Ureter (tissue), 1 donor: Measurements from ENCODE around the gene BIRC3. TPM values are rescaled to one million over a fixed set of nuclear protein-coding genes. Genes with fewer than 3 reads are reported as not detected.
"Not testable (repeated sequence)": the region's sequence is repeated elsewhere in the genome, so short reads cannot be mapped to it uniquely, and the experiment has no call there.

ENCODE experiments used
- DNase-seq: peaks from one replicate; pipeline ENCODE4 v3.0.0-alpha.2; 2020; ENCODE audit warnings: low spot score
- total RNA-seq: library from RNA; stranded (reverse); gene quantifications from one replicate; pipeline ENCODE4 v1.2.4, GENCODE V29; 2023
- donor health status: DM: yes; HTN: yes; CAD: no.

The BIRC3 gene
- total RNA-seq, 1 donor from 2014 or later: 15.5 TPM

DNA sequence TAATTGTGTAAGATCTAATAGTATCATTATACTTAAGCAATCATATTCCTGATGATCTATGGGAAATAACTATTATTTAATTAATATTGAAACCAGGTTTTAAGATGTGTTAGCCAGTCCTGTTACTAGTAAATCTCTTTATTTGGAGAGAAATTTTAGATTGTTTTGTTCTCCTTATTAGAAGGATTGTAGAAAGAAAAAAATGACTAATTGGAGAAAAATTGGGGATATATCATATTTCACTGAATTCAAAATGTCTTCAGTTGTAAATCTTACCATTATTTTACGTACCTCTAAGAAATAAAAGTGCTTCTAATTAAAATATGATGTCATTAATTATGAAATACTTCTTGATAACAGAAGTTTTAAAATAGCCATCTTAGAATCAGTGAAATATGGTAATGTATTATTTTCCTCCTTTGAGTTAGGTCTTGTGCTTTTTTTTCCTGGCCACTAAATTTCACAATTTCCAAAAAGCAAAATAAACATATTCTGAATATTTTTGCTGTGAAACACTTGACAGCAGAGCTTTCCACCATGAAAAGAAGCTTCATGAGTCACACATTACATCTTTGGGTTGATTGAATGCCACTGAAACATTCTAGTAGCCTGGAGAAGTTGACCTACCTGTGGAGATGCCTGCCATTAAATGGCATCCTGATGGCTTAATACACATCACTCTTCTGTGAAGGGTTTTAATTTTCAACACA, 6.4 kb downstream of the BIRC3 start:
- DNase-seq: no peak

DNA sequence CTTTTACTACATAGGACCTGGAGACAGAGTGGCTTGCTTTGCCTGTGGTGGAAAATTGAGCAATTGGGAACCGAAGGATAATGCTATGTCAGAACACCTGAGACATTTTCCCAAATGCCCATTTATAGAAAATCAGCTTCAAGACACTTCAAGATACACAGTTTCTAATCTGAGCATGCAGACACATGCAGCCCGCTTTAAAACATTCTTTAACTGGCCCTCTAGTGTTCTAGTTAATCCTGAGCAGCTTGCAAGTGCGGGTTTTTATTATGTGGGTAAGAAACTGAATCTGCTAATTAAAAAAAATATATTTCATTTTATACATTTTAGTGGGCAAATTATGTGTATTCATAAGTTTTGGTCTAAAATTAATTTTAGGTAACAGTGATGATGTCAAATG, 7.8 kb downstream of the BIRC3 start:
- no peak for DNase-seq

DNA sequence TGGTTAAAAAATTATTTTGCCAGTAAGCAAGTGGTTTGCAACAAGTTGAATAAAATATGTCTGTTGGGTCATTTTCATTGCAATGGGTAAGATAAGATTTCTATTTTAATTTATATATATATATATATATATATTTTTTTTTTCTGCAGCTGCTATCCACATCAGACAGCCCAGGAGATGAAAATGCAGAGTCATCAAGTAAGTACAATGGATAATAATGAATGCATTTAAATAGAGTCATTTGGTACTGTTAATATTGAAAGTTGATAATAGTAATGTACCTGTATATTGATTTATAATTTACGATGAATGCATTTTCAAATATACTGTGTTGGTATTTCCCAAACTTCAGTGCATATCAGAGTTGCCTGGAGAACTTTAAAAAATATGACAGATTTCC, 11.5 kb downstream of the BIRC3 start:
- DNase-seq: no peak

DNA sequence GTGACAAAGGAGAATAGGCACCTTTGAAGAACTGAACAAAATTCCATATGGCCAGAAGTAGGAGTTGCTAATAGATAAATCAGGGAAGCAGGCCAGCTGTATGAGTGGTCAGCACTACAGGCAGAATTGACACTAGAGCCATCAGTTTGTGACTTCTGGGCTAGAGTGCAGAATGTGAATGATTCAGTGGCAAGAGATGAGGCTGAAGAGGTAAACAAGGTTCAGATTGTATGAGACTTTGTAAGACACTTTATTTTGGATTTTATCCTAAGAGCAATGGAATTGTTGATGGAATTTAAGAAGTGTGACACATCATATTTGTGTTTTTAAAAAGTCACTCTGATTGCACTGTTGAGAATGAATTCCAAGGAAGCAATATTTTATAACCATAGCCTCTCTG, 12.9 kb downstream of the BIRC3 start:
- DNase-seq: no peak

DNA sequence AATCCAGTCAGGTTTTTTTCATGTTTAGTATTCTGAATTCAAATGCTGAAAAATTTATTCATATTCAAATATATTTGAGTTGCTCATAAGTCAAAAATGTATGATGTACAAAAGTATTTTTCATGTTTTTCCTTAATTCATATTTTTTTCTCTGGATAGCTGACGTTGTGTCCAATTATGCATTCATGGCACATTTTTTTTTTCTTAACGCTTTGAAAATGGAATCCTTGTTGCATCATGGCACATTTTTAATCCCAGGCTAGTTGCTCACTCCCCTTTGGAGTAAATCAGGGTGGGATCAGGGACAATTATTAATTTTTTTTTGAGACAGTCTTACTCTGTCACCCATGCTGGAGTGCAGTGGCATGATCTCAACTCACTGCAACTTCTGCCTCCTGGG, 14.1 kb downstream of the BIRC3 start:
- no peak for DNase-seq

DNA sequence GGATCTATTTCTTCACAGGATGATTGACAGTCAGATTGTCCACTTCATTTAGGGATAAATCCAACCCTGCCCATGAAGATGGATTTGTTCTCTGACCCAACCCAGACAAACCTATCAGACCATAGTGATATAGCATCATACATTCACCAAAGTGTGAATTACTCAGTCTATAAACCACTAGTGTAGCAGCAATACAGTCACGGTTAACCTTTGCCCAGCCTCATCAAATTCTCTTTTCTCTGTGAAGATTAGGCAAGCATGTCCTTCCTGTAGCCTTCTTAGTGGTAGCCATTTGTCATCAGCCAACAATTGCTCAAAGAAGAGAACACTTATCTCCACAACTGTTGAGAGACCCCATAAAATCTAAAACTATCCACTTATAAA, 15.3 kb downstream of the BIRC3 start:
- DNase-seq: no peak

DNA sequence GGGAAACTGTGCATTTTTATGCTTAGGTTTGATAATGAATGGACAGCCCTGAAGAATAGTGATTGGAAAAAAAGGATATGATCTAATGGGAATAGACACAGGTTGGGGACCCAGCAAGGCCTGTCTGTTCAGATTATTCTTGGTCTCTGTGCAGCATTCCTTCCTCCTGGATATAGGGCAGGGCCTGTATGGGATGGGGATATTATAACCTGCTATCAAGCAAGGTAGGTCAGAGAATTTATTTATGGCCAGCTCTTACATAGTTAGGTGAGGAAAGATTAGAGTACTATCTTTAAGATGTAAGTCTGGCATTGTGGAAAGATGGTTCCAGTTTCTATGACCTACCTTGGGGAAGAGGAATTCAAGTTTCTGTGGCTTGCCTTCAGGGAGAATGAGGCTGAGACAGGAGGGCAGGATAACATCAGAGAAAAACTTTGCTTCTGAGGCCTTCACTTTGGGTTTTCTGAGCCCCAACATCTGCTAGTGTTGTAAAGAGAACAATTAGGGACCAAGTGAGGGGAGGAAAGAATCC, 21.3 kb downstream of the BIRC3 start:
- no peak for DNase-seq

DNA sequence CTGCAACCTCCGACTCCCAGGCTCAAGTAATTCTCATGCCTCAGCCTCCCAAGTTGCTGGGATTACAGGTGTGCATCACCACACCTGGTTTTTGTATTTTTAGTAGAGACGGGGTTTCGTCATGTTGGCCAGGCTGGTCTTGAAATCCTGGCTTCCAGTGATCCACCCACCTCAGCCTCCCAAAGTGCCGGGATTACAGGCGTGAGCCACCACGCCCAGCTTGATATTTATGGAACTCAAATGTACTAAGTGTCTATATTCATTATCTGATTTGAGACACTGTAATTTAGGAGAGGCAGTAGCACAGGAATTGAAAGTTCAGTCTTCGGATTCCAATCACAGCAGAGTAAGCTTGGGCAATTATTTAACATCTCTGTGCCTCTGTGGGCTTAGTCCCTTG, 24.0 kb downstream of the BIRC3 start:
- DNase-seq: not testable (repeated sequence)

DNA sequence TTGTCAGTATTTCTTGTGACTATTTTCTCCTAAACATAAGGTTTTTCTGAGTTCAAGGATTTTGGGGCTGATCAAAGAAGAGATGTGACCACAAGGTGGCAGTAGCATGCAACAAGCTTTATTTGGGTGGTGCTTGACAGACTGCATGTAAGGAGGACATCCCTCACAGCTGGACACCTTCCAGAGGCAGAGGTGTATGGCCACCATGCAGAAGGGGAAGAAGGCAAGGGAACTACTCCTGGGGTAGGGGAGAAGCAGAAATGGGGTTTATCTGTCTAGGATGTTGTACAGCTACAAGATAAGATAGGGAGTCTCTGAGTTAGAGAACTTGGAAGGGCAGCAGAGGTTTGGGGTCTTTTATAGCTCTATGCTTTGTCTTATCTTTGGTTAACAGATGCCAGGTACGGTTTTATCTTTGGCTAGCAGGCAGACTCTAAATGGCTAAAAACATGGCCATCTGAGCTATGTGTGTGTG, 24.6 kb downstream of the BIRC3 start:
- DNase-seq: peak; percentile 69

DNA sequence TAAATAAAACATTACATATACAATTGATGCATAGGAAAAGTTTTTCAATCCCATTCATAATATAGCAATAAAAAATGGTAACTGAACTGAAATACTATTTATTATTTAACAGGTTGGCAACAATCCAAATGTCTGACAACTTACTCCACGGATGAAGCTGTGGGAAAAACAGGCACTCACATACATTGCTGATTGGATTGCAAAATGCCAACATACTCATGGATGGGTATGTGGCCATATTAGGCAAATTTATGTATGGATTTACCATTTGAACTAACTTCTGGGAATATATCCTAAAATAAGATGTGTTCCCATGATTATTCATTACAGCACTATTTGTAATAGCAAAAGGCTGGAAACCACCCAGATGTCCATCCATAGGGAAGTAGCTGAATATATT, 26.5 kb downstream of the BIRC3 start:
- no peak for DNase-seq

DNA sequence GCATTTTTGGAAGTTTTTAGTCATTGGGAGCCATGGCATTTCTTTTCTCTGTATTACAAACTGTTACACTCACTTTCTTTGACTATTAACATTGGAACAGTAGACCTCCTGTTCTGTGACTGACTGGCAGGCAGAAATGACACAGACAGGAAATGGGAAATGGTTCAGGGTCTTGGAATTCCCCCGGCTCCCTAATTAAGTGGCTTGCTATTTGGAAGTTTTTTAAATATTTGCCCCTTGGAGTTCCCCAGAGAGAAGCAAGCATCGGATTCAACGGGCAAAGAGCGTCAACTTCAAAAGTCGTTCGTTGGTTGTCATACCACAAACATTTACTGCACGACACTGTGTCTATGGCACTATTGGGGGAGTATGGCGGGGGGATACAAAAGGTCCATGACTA, 28.6 kb downstream of the BIRC3 start:
- DNase-seq: no peak

DNA sequence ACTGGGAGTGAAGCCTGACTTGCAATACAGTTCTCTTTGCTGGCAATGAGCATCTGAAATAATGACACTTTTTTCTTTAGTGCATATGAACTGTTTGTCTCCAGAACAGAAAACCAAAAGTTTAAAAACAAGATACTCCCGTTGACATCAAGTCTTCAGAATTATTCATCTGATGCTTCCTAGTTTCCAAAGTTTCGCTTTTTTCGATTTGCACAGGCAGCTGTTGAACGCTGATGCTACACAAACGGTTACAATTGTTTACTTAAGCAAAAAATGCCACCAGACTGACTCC, 29.1 kb downstream of the BIRC3 start:
- DNase-seq: no peak

DNA sequence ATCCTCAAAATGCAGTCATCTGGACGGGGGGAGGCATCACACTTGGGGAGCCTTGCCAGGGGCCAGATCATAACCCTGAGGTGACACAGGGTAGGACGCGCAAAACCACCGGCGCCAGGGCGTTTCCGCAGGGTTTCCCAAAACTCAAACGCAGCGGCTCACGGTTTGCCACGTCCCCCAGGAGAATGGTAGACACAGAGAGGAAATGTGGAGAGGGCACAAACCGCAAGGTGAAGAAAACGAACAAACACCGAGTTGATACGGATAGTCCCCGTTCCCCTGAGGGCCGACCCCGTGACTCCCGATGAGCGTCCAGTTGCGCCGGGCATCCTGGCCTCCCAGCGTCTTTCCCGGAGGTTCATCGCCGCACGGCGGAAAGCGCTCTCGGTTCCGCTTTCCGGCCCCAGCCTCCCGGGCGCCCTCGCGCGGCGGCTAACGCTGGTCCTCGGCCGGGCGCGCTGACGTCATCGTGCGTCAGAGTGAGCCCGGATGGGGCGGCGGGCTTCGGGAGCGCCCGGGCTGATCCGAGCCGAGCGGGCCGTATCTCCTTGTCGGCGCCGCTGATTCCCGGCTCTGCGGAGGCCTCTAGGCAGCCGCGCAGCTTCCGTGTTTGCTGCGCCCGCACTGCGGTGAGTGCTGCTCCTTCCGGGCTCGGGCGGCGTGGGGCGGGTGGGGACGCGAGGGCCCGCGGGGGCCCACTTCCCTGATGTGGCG, 29.6 kb downstream of the BIRC3 start, which contains the start of gene BIRC2:
TSS of gene BIRC2 (plus strand) at position 467 of the 714 bp plus-strand sequence. CDS start 2,641 bp downstream, outside the sequence.
- DNase-seq: peak; percentile 94

DNA sequence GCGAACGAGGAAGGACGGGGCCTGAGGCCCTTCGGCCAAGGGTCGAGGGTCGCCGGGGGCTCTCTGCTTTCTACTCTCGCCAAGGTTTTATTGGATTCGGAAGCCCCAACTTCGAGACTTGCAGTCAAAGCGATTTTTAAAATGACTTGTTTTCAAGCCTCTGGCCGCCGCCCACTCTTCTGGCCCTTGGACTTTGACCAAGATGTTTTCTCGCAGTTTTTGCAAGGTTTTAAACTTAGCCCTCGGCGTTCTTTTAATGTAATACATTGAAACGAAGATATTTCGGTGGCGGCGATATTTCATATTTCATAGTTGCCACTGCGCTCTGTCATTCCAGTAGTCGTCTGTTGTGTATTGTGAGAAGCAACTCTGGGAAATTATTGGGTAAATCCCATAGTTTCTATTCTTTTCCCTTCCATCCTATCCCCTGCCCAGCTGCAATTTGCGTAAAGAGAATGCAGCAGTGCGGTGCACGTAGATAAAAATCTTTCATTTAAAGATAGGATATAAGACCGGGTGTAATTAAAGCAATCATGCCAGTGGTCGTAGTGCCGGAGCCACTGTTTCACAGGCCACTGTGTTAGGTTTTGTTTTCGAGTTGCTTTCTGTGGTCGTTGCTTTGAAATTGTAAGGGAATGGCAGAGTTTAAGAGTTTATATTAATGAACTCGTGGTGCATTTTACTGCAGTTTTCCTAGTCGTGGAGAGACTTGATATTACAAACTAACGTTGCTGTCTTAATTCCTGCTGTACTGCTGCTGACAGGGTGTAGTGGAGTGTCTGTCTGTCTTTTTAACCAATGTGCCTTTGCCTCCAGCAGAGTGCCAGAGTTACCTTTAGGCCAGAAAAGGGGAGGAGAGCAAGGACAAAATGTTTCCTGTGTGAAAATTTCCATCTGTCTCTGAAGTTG, 30.4 kb downstream of the BIRC3 start:
- no peak for DNase-seq

DNA sequence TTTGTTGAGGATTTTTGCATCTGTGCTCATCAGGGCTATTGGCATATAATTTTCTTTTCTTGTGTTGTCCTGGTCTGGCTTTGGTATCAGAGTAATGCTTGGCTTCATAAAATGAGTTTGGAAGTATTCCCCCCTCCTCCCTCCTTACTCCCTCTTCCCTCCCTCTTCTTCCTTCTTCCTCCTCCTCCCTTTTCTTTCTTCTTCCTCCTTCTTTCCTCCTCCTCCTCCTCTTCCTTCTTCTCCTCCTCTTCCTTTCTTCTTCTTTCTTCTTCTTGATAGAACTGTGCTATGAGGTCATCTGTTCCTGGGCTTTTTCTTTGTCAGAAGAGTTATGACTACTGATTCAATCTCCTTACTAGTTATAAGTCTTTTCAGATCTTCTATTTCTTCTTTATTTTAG, 39.8 kb downstream of the BIRC3 start:
- no peak for DNase-seq

DNA sequence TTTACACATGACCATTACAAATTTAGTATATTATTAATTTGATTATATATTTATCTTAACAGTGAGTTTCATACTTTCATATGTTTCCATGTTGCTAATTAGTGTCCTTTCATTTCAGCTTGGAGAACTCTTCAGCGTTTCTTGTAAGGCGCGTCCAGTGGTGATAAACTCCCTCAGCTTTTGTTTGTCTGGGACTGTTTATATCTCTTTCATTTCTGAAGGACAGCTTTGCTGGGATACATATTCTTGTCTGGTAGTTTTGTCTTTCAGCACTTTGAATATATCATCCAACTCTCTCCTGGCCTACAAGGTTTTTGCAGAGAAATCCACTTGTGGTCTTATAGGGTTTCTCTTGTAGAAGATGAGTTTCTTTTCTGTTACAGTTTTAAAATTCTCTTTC, 42.1 kb downstream of the BIRC3 start:
- no peak for DNase-seq

DNA sequence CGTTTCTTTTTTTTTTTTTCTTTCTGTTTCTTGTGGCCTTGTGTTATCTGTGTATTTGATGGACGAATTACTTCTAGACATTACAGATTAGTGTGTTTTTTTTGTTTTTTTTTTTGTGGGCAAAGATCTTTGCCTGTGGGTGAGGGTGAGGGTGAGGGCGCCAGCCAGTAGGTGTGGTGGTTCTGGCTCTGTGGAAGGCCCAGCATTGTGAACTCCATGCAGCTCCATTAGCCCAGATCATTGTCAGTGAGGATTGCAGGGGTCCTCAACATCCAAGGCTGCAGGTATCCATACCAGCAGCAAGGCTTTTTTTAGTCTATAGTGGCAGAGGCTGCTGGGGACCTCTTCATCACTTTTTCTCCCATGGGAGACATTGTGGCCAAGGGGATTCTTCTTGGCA, 43.4 kb downstream of the BIRC3 start:
- no peak for DNase-seq

DNA sequence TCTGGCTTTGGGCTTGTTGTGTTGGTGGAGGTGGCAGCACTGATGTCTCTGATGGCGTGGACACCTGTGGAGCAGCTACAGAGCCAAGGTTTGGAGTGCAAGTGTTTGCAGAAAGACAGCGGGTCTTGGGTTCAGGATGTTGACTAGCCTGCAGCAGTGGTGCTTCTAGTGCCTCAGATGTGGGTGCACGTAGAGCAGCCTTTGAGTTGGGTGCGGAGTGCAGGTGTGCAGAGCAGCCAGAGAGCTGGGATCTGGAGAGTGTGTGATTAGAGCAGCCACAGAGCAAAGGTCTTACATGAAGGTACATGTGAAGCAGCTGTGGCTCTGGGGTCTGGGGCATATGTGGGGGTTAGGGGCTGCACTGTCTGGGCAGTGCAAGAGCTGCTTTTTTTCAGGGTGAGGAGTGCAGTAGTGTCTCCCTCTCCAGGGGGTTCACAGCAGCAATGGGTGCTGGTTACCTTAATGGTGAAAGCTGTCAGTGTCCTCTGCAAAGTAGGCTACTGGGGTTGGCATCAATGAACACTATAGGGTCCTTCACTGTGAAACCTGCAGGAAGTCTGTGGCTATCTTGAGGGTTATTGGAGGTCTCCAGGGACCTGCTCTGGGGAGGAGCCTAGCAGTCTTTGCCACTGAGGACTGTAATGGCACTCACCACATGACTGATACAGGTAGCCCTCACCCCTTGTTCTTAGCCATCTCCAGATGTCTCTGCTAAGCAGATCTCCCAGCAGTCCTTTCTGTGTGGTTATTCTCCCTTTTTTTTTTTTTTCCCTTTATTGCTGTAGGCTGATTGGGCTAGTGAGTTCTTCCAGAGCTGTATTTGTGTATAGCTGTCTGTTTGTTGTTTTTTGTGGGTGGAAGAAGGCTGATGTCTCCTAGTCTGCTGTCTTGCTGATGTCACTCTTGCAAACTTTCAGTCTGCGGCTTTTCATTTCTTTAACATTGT, 44.1 kb downstream of the BIRC3 start:
- DNase-seq: no peak

DNA sequence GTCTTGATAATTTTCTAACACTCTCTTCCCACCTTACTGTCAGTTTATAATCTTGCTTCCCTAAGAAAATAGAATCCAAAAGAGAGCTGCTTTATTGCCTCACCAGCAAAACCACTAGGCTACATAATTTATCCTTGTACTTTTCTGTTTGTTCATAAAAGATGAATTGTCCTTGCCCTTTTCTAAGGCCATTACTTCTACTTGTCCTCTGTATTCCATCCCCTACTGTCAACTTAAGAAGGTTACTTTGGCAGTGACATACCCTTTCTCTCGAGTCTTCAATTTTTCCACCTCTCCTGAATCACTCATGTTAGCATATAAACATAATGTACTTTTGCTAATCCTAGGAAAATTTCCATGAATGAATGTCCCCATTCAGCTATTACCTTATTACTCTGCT, 47.7 kb downstream of the BIRC3 start:
- DNase-seq: no peak

DNA sequence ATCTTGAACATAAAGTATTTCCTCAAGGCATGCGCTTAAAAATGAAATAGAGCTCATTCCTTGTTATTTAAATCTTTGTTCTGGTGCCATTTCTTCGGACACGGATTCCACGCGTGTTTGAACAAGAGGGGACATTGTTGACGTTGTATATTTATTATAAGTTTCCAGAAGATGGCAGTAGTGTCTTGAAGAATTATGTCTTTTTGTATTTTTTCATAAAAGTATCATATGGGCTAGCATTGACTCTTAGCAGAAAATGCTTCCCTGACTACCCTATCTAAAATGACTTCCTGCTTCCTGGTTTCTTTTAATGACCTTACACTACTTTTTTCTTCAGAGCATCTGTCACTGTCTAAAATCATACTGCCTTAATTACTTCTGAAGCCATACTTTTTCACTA, 50.1 kb downstream of the BIRC3 start:
- no peak for DNase-seq

DNA sequence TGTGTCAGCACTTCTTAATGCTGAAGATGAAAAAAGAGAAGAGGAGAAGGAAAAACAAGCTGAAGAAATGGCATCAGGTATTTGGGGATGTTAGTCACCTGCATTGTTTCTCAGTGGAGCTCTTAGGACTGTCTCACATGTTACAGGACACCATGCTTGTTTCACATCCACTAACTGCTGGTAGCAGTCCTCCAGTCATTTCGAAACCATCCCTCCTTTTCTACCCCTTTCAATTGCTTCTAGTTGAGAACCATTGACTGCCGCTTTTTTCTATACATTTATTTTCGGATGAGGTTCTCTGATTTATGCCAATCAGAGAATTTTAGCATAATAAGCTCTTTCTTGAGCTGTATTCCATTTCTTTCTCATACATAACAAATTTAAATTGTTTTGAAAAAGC, 51.2 kb downstream of the BIRC3 start:
- no peak for DNase-seq
